Activated gamma-delta T cell treated with anti-CD3 and anti-CD28 coated beads, Interleukin-2, amount 50 U/mL, for 16 hours (primary cell): ENCODE measurements around the gene IFNL1.
"Not testable (repeated sequence)": the region's sequence is repeated elsewhere in the genome, so short reads cannot be mapped to it uniquely, and the experiment has no call there.

Experiments used
- DNase-seq: peaks from one replicate; pipeline ENCODE4 v3.0.0-alpha.2; 2020; ENCODE audit warnings: low read depth

The IFNL1 gene

GRCh38 chr19:39308531-39309304 is 12.5 kb downstream of the IFNL1 start:
- no peak for DNase-seq

GRCh38 chr19:39309305-39309670 is 13.1 kb downstream of the IFNL1 start:
- DNase-seq: not testable (repeated sequence)

GRCh38 chr19:39310558-39311311 is 14.5 kb downstream of the IFNL1 start:
- DNase-seq: no peak

GRCh38 chr19:39314016-39314728 is 18.0 kb downstream of the IFNL1 start:
- DNase-seq: no peak

- DNase-seq: no peak
Measured at GRCh38 chr19:39315933-39316332, 19.7 kb downstream of the IFNL1 start.

- DNase-seq: no peak
Measured at GRCh38 chr19:39316627-39317321, 20.6 kb downstream of the IFNL1 start.

GRCh38 chr19:39317476-39317875 is 21.3 kb downstream of the IFNL1 start:
- no peak for DNase-seq

GRCh38 chr19:39318071-39318470 is 21.9 kb downstream of the IFNL1 start:
- DNase-seq: no peak

- no peak for DNase-seq
Measured at GRCh38 chr19:39318690-39319089, 22.5 kb downstream of the IFNL1 start.

GRCh38 chr19:39319098-39319891 is 23.1 kb downstream of the IFNL1 start:
- no peak for DNase-seq

- DNase-seq: no peak
Measured at GRCh38 chr19:39319892-39320248, 23.7 kb downstream of the IFNL1 start.

GRCh38 chr19:39321117-39321831 is 25.1 kb downstream of the IFNL1 start:
- DNase-seq: no peak

GRCh38 chr19:39321832-39322176 is 25.6 kb downstream of the IFNL1 start:
- no peak for DNase-seq

- no peak for DNase-seq
Measured at GRCh38 chr19:39324242-39324842, 28.1 kb downstream of the IFNL1 start.

- DNase-seq: no peak
Measured at GRCh38 chr19:39325778-39326665, 29.8 kb downstream of the IFNL1 start.

- no peak for DNase-seq
Measured at GRCh38 chr19:39327363-39328045, 31.3 kb downstream of the IFNL1 start.

- peak; percentile 79 for DNase-seq
Measured at GRCh38 chr19:39328046-39328705, 32.0 kb downstream of the IFNL1 start.

- DNase-seq: no peak
Measured at GRCh38 chr19:39329948-39330347, 33.7 kb downstream of the IFNL1 start.
